K562 (cell line): ENCODE measurements around the gene LMNA. TPM values are rescaled to one million over a fixed set of nuclear protein-coding genes. Genes with fewer than 3 reads are reported as not detected.

Source experiments
- ATAC-seq: fragments of 200-7000 bp; cut with Tn5 transposase; 3 replicates; pipeline ENCODE4 v1.9.1; 2020; ENCODE audit warnings: moderate library complexity
- BruUV-seq: library from RNA; stranded (reverse); fragments of 400-500 nt; replicated peaks from 2 replicates; lab custom pipeline; 2021; lab: Mats Ljungman, UMichigan
- CTCF ChIA-PET: fragments of 300-600 bp; formaldehyde crosslinking; extraction: SDS; loops from one replicate; lab custom pipeline; 2021; ENCODE audit warnings: low intra/inter-chr PET ratio; lab: Yijun Ruan, JAX
- POLR2A ChIA-PET: fragments of 300-600, 350-650 bp; sonication (Branson Sonifier 250); formaldehyde crosslinking; extraction: SDS; loops from one replicate; lab custom pipeline; 2021; ENCODE audit warnings: antibody characterized with exemption, inconsistent platforms; lab: Yijun Ruan, JAX
- DNase-seq, 4 experiments: peaks; one replicate each; pipeline versions ENCODE4 v3.0.0 to v3.0.0-alpha.2; 2011 to 2018; ENCODE audit warnings: low spot score in 3 of 4, mixed read lengths in 3 of 4; ENCODE audit errors: extremely low read depth in 1 of 4
- FAIRE-seq: peaks from 2 replicates; lab custom pipeline; 2011; peaks lifted over from hg19 to GRCh38; lab: Jason Lieb, UNC
- H2AFZ ChIP-seq: 2 replicates; pipeline ENCODE4 v1.6.0; 2011; ENCODE audit warnings: low read depth, low read length, control low read depth, inconsistent platforms
- H3K27ac ChIP-seq: fragments of 200-600 bp; 3 replicates; pipeline ENCODE4 v1.8.0; 2011; ENCODE audit warnings: low read depth, mild to moderate bottlenecking, control low read depth, inconsistent platforms, low read length, moderate library complexity, mixed read lengths; ENCODE audit errors: extremely low read depth
- H3K27me3 ChIP-seq, 2 experiments: fragments of 300-600 bp in 1 of 2; 2 replicates in 1 of 2; 3 replicates in 1 of 2; pipeline versions ENCODE4 v1.6.0 to v1.8.0; 2011; ENCODE audit warnings: inconsistent platforms in 2 of 2, low read length in 2 of 2, mild to moderate bottlenecking in 1 of 2, mixed read lengths in 1 of 2, moderate library complexity in 1 of 2; ENCODE audit not compliant: control insufficient read depth in 2 of 2, insufficient read depth in 2 of 2
- H3K36me3 ChIP-seq: fragments of 300-600 bp; 3 replicates; pipeline ENCODE4 v1.8.0; 2011; ENCODE audit warnings: mild to moderate bottlenecking, low read length, inconsistent platforms; ENCODE audit not compliant: control insufficient read depth, insufficient read depth
- H3K4me1 ChIP-seq, 2 experiments: fragments of 200-600 bp in 1 of 2; replicated peaks in 1 of 2; 2 replicates in 1 of 2; 3 replicates in 1 of 2; pipeline versions ENCODE4 v1.5.1 to v1.8.0; 2011; ENCODE audit warnings: inconsistent platforms in 2 of 2, low read length in 2 of 2, mild to moderate bottlenecking in 1 of 2, mixed read lengths in 1 of 2, moderate library complexity in 1 of 2; ENCODE audit not compliant: control insufficient read depth in 2 of 2, insufficient read depth in 2 of 2
- H3K4me2 ChIP-seq: 2 replicates; pipeline ENCODE4 v1.6.1; 2011; ENCODE audit warnings: low read length, control low read depth, inconsistent platforms, mixed read lengths; ENCODE audit not compliant: insufficient read depth
- H3K4me3 ChIP-seq: fragments of 200-600 bp; sonication (generic), shearing (Covaris generic); 2 replicates; pipeline ENCODE4 v1.5.1; 2016; ENCODE audit warnings: control low read depth, inconsistent platforms
- H3K79me2 ChIP-seq: fragments of 200-600 bp; 3 replicates; pipeline ENCODE4 v1.8.0; 2011; ENCODE audit warnings: low read length, inconsistent platforms; ENCODE audit not compliant: control insufficient read depth, insufficient read depth
- H3K9ac ChIP-seq, 2 experiments: 2 replicates each; pipeline versions ENCODE4 v1.6.0 to v1.6.1; 2011; ENCODE audit warnings: low read depth in 2 of 2, low read length in 2 of 2, control low read depth in 1 of 2, inconsistent platforms in 1 of 2, mild to moderate bottlenecking in 1 of 2, mixed read lengths in 1 of 2; ENCODE audit not compliant: insufficient read depth in 1 of 2
- H3K9me1 ChIP-seq: one replicate; pipeline ENCODE4 v1.6.0; 2011; ENCODE audit warnings: inconsistent platforms, mild to moderate bottlenecking, low read length, moderate library complexity; ENCODE audit not compliant: control insufficient read depth, insufficient read depth
- H3K9me3 ChIP-seq: replicated peaks from 2 replicates; pipeline ENCODE4 v1.5.1; 2011; ENCODE audit warnings: low read depth, low read length, inconsistent platforms; ENCODE audit not compliant: control insufficient read depth, insufficient read depth
- H4K20me1 ChIP-seq: replicated peaks from 2 replicates; pipeline ENCODE4 v1.6.1; 2011; ENCODE audit warnings: low read length, inconsistent platforms, mixed read lengths; ENCODE audit not compliant: control insufficient read depth, insufficient read depth
- NR2C2 ChIP-seq, 2 experiments: fragments of 200-800 bp in 1 of 2; sonication (Bioruptor generic) in 1 of 2; sonication (generic) in 1 of 2; formaldehyde crosslinking in 1 of 2; IDR thresholded peaks; 2 replicates each; pipeline versions ENCODE4 v1.6.1 to v1.8.0; 2016 to 2022; ENCODE audit warnings: mild to moderate bottlenecking in 1 of 2, missing compliant biosample characterization in 1 of 2, missing genetic modification characterization in 1 of 2, missing genetic modification reagents in 1 of 2
- RAD51 ChIP-seq: fragments of 450-650 bp; IDR thresholded peaks from 2 replicates; pipeline ENCODE4 v1.7.1; 2016; ENCODE audit warnings: low read depth, mild to moderate bottlenecking, borderline replicate concordance
- SMARCE1 ChIP-seq: fragments of 450-650 bp; IDR thresholded peaks from 2 replicates; pipeline ENCODE4 v1.7.1; 2016; ENCODE audit warnings: mild to moderate bottlenecking
- TCF3 ChIP-seq: sonication (generic); formaldehyde crosslinking; IDR thresholded peaks from 2 replicates; pipeline ENCODE4 v1.4.0; 2020; ENCODE audit warnings: mild to moderate bottlenecking, missing genetic modification reagents
- ZC3H8 ChIP-seq: fragments of 450-650 bp; IDR thresholded peaks from 2 replicates; pipeline ENCODE4 v1.6.1; 2017
- ZKSCAN8 ChIP-seq: fragments of 200-800 bp; sonication (Bioruptor generic); IDR thresholded peaks from 2 replicates; pipeline ENCODE4 v1.6.1; 2016; ENCODE audit warnings: missing genetic modification characterization, missing compliant biosample characterization
- ZNF24 ChIP-seq: fragments of 450-650 bp; IDR thresholded peaks from 2 replicates; pipeline ENCODE4 v1.6.1; 2016
- whole genome bisulfite sequencing: fragments of 100-300 bp; shearing (Covaris generic); methylation state at CpG from one replicate; pipeline ENCODE4 v1.1.6; 2016; ENCODE audit warnings: low coverage, mixed read lengths; ENCODE audit not compliant: insufficient coverage; ENCODE audit errors: missing lambda C conversion rate; 5-methylcytosine and 5-hydroxymethylcytosine counted together
- in situ Hi-C: fragments of 300-500 bp; cut with MboI; formaldehyde crosslinking; loops from 4 replicates; pipeline ENCODE4 v1.15.0; 2018; ENCODE audit warnings: inconsistent platforms, mixed read lengths
- intact Hi-C: fragments of 100-400 bp; cut with micrococcal nuclease; formaldehyde crosslinking; loops from 2 replicates; pipeline ENCODE4 v1.14.2; 2022
- polyA plus RNA-seq, 8 experiments: library from polyadenylated mRNA; depleted of rRNA in 4 of 8; stranded (reverse) in 5 of 8; unstranded in 3 of 8; fragments of >200 nt; fragmentation: Nextera tagmentation in 2 of 8; fragmentation: Illumina TruSeq in 1 of 8; extraction: Ambion mirVana in 2 of 8; extraction: Trizol in 1 of 8; gene quantifications; 2 replicates each; pipeline versions ENCODE4 v1.2.1 to v1.2.3, GENCODE V29; 2011 to 2014; ENCODE audit warnings: inconsistent platforms in 1 of 8, missing spikeins in 1 of 8
- total RNA-seq, 7 experiments: library from RNA; depleted of rRNA in 6 of 7; stranded (reverse); fragments of >200 nt in 6 of 7; fragmentation: Illumina TruSeq in 2 of 7; extraction: Trizol in 2 of 7; gene quantifications; 2 replicates each; pipeline versions ENCODE4 v1.2.1 to v1.2.3, GENCODE V29; 2011 to 2021; ENCODE audit warnings: low replicate concordance in 1 of 7
- TF ChIP-seq, protein P1 (sequence below): fragments of 250-450 bp; sonication (Bioruptor Pico); IDR thresholded peaks from 2 replicates; pipeline ENCODE4 v1.4.0; 2020; ENCODE audit warnings: borderline replicate concordance
- TF ChIP-seq, protein P2 (sequence below): fragments of 250-450 bp; sonication (Bioruptor Pico); IDR thresholded peaks from 2 replicates; pipeline ENCODE4 v1.5.0; 2022; ENCODE audit warnings: mild to moderate bottlenecking

The LMNA gene
- total and polyA plus RNA-seq, 9 of the 15 experiments (the other 6 are each of a cell fraction or from before 2014, with no cell fraction given): 1.00 to 347 (median 88.2) TPM

DNA sequence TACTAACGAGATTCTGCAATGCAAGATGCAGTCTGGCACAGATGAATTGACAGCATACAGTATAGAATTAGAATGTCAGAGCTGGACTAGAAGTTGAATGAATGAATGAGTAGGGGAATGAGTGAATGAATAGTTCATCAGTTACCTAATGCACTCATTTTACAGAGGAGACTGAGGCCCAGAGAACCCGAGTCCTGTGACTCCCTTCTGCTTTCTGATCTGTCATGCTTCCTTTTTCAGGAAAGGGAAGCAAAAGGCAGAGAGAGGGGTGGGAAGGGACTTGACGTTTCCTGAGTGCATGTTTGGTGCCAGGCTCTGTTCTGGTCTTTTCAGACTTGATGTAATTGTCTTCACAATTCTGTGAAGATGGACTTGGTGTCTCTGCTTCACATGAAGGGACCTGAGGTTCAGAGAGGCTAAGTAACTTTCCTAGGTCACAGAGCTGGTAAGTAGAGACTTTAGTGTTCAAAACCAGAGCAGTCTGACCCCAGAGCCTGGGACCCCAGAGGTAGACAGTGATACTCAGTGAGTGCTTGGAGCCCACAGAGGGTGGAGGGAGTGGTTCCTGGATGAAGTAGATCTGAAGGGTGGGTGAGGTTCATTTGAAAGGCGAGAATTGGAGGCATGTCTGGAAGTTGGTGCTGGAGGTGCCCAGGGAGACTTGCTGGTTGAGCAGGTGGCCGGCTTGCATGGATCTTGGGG, 24.2 kb upstream of the LMNA start:
- no TSS peak for BruUV-seq
- no peak overlapping the region for H3K4me3 ChIP-seq
- in situ Hi-C loops (loop anchor here (5.0 kb wide), 2 partner anchors 42 to 132 kb away; no protein-coding TSS in a partner anchor), intact Hi-C loops (loop anchor here (1.0 to 10.0 kb wide), 2 partner anchors 40 to 355 kb away; no protein-coding TSS in a partner anchor)
- WGBS: 9% methylated on average over 5 of the region's 5 CpGs
- DNase-seq (no peak), FAIRE-seq (no peak), ATAC-seq (peak; percentile 51)
- peaks cover 0 to 8% of the 10 kb centered on the region in 2 experiments; a peak in 2 of 5 replicates for H3K4me1 ChIP-seq
- no peaks in the 10 kb centered on the region for H3K27me3 ChIP-seq
- no peaks in the 10 kb centered on the region for H3K36me3 ChIP-seq
- ChIA-PET CTCF (interaction anchor here (1.0 to 3.2 kb wide), 6 partner anchors 27 to 356 kb away, joined by 3 to 51 read pairs (median 6); no protein-coding TSS in a partner anchor), POLR2A (interaction anchor here (0.6 to 1.6 kb wide), 4 partner anchors 33 to 350 kb away, joined by 3 to 6 read pairs (median 4); partner anchors contain the start of gene SLC25A44)
- 0 out of 2 replicates have a peak, but pooled peaks cover 2% of the 10 kb centered on the region for H3K9me3 ChIP-seq
- no peaks in the 10 kb centered on the region for H3K9me1 ChIP-seq
- H2AFZ ChIP-seq: no peak overlapping the region
- no peak overlapping the region for H3K27ac ChIP-seq
- H3K4me2 ChIP-seq: peak overlapping the region; percentile 7; the same call in 1 of the 2 replicates
- H3K9ac ChIP-seq: no peak overlapping the region
- TF ChIP-seq, protein P1, sequence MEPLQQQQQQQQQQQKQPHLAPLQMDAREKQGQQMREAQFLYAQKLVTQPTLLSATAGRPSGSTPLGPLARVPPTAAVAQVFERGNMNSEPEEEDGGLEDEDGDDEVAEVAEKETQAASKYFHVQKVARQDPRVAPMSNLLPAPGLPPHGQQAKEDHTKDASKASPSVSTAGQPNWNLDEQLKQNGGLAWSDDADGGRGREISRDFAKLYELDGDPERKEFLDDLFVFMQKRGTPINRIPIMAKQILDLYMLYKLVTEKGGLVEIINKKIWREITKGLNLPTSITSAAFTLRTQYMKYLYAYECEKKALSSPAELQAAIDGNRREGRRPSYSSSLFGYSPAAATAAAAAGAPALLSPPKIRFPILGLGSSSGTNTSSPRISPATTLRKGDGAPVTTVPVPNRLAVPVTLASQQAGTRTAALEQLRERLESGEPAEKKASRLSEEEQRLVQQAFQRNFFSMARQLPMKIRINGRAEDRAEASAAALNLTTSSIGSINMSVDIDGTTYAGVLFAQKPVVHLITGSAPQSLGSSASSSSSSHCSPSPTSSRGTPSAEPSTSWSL (CRISPR knock-in tag): no peak
- TF ChIP-seq, protein P2, sequence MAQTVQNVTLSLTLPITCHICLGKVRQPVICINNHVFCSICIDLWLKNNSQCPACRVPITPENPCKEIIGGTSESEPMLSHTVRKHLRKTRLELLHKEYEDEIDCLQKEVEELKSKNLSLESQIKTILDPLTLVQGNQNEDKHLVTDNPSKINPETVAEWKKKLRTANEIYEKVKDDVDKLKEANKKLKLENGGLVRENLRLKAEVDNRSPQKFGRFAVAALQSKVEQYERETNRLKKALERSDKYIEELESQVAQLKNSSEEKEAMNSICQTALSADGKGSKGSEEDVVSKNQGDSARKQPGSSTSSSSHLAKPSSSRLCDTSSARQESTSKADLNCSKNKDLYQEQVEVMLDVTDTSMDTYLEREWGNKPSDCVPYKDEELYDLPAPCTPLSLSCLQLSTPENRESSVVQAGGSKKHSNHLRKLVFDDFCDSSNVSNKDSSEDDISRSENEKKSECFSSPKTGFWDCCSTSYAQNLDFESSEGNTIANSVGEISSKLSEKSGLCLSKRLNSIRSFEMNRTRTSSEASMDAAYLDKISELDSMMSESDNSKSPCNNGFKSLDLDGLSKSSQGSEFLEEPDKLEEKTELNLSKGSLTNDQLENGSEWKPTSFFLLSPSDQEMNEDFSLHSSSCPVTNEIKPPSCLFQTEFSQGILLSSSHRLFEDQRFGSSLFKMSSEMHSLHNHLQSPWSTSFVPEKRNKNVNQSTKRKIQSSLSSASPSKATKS (CRISPR knock-in tag): no peak
- TF ChIP-seq ZNF24: peak; percentile 83
- no peak for TF ChIP-seq ZC3H8
- TF ChIP-seq SMARCE1: no peak
- TF ChIP-seq NR2C2 (CRISPR knock-in tag; IDR thresholded peaks at IDR 0.05): peak; percentile 36; the same call in 1 of the 2 replicates
- TF ChIP-seq NR2C2 (tag; IDR thresholded peaks at IDR 0.05): no peak
- TF ChIP-seq ZKSCAN8 (CRISPR knock-in tag): no peak
- no peak for TF ChIP-seq RAD51
- TF ChIP-seq TCF3 (CRISPR knock-in tag): no peak
- H4K20me1 ChIP-seq: no peaks in the 10 kb centered on the region
- no peaks in the 10 kb centered on the region for H3K79me2 ChIP-seq
